ENCODE results near the gene PHKA2.
"Not testable (repeated sequence)": the region's sequence is repeated elsewhere in the genome, so short reads cannot be mapped to it uniquely, and the experiment has no call there.

PHKA2 gene, protein sequence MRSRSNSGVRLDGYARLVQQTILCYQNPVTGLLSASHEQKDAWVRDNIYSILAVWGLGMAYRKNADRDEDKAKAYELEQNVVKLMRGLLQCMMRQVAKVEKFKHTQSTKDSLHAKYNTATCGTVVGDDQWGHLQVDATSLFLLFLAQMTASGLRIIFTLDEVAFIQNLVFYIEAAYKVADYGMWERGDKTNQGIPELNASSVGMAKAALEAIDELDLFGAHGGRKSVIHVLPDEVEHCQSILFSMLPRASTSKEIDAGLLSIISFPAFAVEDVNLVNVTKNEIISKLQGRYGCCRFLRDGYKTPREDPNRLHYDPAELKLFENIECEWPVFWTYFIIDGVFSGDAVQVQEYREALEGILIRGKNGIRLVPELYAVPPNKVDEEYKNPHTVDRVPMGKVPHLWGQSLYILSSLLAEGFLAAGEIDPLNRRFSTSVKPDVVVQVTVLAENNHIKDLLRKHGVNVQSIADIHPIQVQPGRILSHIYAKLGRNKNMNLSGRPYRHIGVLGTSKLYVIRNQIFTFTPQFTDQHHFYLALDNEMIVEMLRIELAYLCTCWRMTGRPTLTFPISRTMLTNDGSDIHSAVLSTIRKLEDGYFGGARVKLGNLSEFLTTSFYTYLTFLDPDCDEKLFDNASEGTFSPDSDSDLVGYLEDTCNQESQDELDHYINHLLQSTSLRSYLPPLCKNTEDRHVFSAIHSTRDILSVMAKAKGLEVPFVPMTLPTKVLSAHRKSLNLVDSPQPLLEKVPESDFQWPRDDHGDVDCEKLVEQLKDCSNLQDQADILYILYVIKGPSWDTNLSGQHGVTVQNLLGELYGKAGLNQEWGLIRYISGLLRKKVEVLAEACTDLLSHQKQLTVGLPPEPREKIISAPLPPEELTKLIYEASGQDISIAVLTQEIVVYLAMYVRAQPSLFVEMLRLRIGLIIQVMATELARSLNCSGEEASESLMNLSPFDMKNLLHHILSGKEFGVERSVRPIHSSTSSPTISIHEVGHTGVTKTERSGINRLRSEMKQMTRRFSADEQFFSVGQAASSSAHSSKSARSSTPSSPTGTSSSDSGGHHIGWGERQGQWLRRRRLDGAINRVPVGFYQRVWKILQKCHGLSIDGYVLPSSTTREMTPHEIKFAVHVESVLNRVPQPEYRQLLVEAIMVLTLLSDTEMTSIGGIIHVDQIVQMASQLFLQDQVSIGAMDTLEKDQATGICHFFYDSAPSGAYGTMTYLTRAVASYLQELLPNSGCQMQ

DNA sequence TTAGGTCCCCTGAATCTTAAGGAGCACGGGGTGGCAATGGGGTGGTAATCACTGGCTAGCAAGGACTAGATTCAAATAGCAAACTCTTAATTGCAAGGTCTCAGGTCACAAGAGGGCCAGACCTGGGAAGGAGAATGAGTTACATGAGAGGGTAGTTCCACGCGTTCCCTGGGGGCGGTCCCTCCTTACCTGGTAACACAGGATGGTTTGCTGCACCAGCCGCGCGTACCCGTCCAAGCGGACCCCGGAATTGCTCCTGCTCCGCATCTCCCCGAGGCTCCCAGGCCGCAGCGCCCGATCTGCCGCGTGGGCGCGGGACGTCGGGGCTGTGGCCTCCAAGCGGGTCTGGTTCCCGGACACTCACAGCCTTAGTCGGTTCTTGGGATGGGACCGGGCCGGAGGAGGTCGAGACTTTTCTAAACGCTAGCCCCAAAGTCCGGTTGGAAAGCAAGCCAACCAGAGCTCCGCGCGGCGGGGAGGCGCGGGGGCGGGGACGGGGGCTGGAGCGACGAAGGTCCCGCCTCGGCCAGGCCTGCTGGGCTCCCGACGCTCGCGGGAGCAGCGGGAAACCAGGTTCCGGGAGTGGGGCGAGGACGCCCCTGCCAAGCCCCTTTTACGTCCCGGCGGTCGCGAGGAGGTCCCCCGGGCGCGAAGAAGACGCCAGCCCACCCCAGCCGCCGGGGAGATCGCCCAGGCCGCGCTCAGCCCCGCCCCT, at the start of gene PHKA2:
Gene PHKA2 (minus strand): TSS at position 449 of the 715 bp plus-strand sequence. CDS start 182 bp downstream, at position 267.
- Mint-ChIP-seq H3K9me3 (no peaks in the 10 kb centered on the region), H3K4me1 (ENCODE audit: low read depth) (peaks cover 6% of the 10 kb centered on the region), H3K27me3 (no peaks in the 10 kb centered on the region), H3K4me3 (peak within 1 kb of the TSS; percentile 78), H3K27ac (peak within 1 kb of the TSS; percentile 92), H3K36me3 (ENCODE audit: low read depth) (no peaks in the 10 kb centered on the region)
- intact Hi-C loops (cut with micrococcal nuclease): loop anchor here (10.0 kb wide), 1 partner anchor 559 kb away; the partner anchor contains the start of gene CDKL5

DNA sequence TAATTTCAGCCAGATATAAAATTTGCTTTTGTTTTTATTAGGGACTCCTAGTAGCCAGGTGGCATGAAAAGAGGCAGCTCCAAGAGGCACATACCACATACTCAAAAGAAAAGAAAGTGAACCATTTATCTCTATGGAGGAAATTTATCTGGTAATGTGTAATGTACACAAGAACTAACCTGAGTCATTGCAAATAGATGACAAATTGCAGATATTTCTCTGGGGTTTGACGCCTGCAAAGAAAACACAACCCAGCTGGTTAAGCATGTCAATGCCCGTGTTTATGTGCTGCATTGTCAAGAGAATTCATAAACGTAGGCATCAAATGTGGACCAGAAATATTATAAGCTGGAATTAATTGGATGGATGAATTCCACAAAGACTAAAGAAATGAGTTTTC, 46.9 kb upstream of the PHKA2 start:
- Mint-ChIP-seq H3K27me3 (no peaks in the 10 kb centered on the region), H3K36me3 (ENCODE audit: low read depth) (no peaks in the 10 kb centered on the region), H3K27ac (no peak overlapping the region), H3K4me3 (no peak overlapping the region), H3K4me1 (ENCODE audit: low read depth) (no peaks in the 10 kb centered on the region), H3K9me3 (no peaks in the 10 kb centered on the region)
- intact Hi-C loops (cut with micrococcal nuclease): no loop called here

DNA sequence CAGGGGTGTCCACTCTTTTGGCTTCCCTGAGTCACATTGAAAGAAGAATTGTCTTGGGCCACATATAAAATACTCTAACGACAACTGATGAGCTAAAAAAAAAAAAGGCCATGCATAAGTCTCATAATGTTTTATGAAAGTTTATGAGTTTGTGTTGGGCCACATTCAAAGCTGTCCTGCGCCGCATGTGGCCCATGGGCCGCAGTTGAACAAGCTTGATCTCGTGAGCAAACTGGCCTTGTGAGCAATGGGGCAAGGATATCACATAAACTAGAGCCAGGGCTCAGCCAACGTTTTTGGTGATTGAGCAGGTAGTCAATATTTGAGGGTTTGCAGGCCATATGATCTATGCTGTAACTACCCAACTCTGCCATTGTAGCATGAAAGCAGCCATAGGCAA, 44.6 kb upstream of the PHKA2 start:
- Mint-ChIP-seq H3K4me3 (no peak overlapping the region), H3K27ac (no peak overlapping the region), H3K27me3 (no peaks in the 10 kb centered on the region), H3K9me3 (no peaks in the 10 kb centered on the region), H3K4me1 (ENCODE audit: low read depth) (no peaks in the 10 kb centered on the region), H3K36me3 (ENCODE audit: low read depth) (no peaks in the 10 kb centered on the region)
- intact Hi-C loops (cut with micrococcal nuclease): no loop called here

DNA sequence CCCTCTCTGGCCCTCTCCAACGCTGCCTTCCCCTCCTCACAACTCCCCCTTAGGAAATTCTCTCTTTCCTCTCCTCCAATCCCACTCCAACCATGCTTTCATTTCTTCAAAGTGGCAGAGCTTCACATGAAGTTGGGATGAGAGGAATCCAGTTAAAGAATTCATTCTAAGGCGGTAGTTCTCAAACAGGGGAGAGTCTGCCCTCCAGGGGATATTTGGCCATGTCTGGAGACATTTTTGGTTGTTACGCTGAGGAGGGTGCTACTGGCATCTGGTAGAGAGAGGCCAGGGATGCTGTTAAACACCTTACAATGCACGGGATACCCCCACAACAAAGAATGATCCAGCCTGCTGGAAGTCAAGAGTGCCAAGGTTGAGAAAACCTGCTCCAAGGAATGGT, 40.5 kb upstream of the PHKA2 start:
- no peaks in the 10 kb centered on the region for H3K36me3 Mint-ChIP-seq (ENCODE audit: low read depth)
- H3K9me3 Mint-ChIP-seq: no peaks in the 10 kb centered on the region
- no peaks in the 10 kb centered on the region for H3K27me3 Mint-ChIP-seq
- intact Hi-C loops (cut with micrococcal nuclease): no loop called here
- H3K4me1 Mint-ChIP-seq (ENCODE audit: low read depth): no peaks in the 10 kb centered on the region
- no peak overlapping the region for H3K4me3 Mint-ChIP-seq
- H3K27ac Mint-ChIP-seq: no peak overlapping the region

DNA sequence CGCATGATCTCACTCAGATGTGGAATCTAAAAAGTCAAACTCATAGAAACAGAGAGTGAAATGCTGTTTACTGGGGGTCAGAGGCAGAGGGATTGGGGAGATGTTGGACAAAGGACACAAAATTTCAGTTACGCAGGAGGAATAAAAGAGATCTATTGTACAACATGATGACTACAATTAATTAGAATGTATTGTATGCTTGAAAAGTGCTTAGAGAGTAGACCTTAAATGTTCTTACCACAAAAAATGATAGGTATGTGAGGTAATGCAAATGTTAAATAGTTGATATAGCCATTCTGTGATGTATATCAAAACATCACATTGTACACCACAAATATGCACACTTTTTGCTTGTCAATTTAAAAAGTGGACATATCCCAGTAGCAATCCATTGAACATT, 36.1 kb upstream of the PHKA2 start:
- Mint-ChIP-seq H3K27me3 (no peaks in the 10 kb centered on the region), H3K27ac (no peak overlapping the region), H3K4me1 (ENCODE audit: low read depth) (no peaks in the 10 kb centered on the region), H3K9me3 (no peaks in the 10 kb centered on the region), H3K36me3 (ENCODE audit: low read depth) (no peaks in the 10 kb centered on the region), H3K4me3 (no peak overlapping the region)
- intact Hi-C loops (cut with micrococcal nuclease): no loop called here

DNA sequence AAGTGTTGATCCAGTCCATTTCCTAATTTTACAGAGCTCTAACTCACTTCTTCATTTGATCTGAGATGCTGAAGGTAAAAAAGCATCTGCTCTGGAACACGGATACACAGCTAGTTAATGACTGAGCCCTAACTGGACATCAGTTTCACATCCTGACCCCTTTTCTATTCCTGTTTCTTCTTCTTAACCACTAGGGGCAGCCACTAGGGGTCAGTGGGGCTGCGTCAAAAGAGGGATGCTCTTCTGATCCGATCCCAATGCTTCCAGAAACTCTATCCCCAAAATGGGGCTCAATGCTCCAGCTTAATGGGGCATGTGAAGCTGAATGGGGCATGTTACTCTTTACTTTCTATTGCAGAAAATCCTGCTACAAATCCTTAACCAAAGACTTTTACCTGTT, 33.4 kb upstream of the PHKA2 start:
- intact Hi-C loops (cut with micrococcal nuclease): no loop called here
- no peak overlapping the region for H3K4me3 Mint-ChIP-seq
- H3K4me1 Mint-ChIP-seq (ENCODE audit: low read depth): no peaks in the 10 kb centered on the region
- H3K36me3 Mint-ChIP-seq (ENCODE audit: low read depth): no peaks in the 10 kb centered on the region
- H3K9me3 Mint-ChIP-seq: no peaks in the 10 kb centered on the region
- H3K27me3 Mint-ChIP-seq: no peaks in the 10 kb centered on the region
- no peak overlapping the region for H3K27ac Mint-ChIP-seq

DNA sequence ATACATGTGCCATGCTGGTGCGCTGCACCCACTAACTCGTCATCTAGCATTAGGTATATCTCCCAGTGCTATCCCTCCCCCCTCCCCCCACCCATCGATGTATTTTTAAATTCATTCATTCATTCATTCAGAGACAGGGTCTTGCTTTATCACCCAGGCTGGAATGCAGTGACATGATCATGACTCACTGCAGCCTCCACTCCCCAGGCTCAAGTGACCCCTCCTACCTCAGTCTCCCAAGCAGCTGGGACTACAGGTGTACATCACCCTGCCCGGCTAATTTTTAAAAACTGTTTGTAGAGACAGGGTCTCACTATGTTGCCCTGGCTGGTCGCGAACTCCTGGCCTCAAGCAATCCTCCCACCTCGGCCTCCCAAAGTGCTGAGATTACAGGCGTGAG, 32.7 kb upstream of the PHKA2 start:
- H3K4me3 Mint-ChIP-seq; H3K4me1 Mint-ChIP-seq (ENCODE audit: low read depth); H3K36me3 Mint-ChIP-seq (ENCODE audit: low read depth); H3K9me3 Mint-ChIP-seq; H3K27ac Mint-ChIP-seq; H3K27me3 Mint-ChIP-seq; intact Hi-C loops (cut with micrococcal nuclease): not testable (repeated sequence)

DNA sequence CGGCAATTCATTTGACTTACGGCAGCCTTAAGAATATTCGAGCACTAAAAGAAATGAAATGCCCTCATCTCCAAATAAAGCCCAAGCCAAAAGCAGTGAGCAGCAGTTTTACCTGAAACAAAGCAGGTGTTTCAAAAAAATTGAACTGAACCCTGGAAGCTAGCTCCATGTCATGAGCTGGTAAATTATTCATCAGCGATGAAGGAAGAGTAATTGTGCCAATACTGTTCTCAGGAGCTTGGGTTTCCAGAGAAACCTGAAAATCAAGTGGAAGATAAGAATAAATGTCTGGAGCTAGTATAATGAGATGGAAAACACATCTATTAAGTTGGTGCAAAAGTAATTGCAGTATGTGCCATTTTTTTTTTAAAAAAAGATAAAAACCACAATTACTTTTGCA, 24.0 kb upstream of the PHKA2 start:
- Mint-ChIP-seq H3K27ac (no peak overlapping the region), H3K27me3 (no peaks in the 10 kb centered on the region), H3K4me3 (no peak overlapping the region), H3K4me1 (ENCODE audit: low read depth) (no peaks in the 10 kb centered on the region), H3K36me3 (ENCODE audit: low read depth) (no peaks in the 10 kb centered on the region), H3K9me3 (no peaks in the 10 kb centered on the region)
- intact Hi-C loops (cut with micrococcal nuclease): no loop called here

DNA sequence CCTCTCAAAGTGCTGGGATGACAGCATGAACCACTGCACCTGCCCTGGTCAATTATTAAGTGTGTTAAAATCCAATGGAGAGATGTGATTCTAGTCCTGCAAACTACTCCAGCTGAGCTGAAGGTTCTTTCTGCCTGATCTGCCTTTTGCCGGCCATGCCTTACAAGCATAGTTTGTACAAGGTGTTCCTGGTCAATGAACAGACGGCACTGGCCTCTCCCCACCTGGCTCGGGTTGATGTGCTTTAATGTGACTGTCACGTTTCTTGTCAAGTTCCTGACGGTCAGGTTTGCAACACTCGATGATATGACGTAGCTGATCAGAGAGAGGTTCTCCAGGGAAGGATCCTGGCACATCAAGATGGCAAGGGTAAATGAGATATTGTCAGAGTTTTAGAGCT, 23.1 kb upstream of the PHKA2 start:
- H3K4me3 Mint-ChIP-seq: no peak overlapping the region
- H3K27ac Mint-ChIP-seq: no peak overlapping the region
- H3K27me3 Mint-ChIP-seq: no peaks in the 10 kb centered on the region
- intact Hi-C loops (cut with micrococcal nuclease): no loop called here
- no peaks in the 10 kb centered on the region for H3K4me1 Mint-ChIP-seq (ENCODE audit: low read depth)
- no peaks in the 10 kb centered on the region for H3K9me3 Mint-ChIP-seq
- H3K36me3 Mint-ChIP-seq (ENCODE audit: low read depth): no peaks in the 10 kb centered on the region

DNA sequence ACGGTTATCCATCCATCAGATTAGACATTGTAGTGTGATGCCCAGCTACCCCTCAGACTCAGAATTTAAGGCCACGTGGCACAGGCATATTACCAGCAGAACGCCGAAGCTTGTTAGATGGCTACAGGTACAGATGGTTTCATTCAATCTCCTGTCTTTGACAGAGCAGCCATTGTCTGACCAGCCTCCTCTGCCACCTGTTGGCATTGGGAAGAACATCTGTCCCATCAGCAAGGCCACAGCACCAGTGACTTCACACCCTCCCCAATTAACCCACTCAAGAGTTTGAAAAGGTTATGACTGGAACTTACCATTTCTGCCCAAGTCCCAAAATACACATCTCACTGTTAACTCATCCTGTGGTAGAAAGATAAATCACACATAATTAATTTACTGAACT, 22.0 kb upstream of the PHKA2 start:
- H3K36me3 Mint-ChIP-seq (ENCODE audit: low read depth): no peaks in the 10 kb centered on the region
- H3K9me3 Mint-ChIP-seq: no peaks in the 10 kb centered on the region
- no peak overlapping the region for H3K27ac Mint-ChIP-seq
- no peak overlapping the region for H3K4me3 Mint-ChIP-seq
- intact Hi-C loops (cut with micrococcal nuclease): no loop called here
- no peaks in the 10 kb centered on the region for H3K4me1 Mint-ChIP-seq (ENCODE audit: low read depth)
- H3K27me3 Mint-ChIP-seq: no peaks in the 10 kb centered on the region

DNA sequence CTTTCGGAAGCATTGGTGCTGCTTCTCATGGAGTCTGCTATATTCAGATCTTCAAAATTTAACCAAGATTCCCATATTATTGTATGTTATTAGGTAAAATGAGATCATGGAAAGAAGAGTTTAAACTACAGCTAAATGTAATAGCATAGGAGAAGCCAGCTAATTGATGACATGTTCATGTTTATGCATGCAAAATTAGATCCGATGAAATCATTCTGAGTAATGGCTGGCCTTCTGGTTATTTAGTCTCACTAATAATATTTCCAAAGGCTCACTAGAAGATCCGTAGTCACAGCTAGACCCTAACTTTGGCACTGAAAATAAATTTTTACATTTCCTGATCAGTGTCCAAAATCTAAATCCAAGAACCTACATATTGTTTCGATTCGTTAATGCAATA, 19.8 kb upstream of the PHKA2 start:
- Mint-ChIP-seq H3K4me3 (no peak overlapping the region), H3K27me3 (no peaks in the 10 kb centered on the region), H3K27ac (no peak overlapping the region), H3K4me1 (ENCODE audit: low read depth) (no peaks in the 10 kb centered on the region), H3K9me3 (no peaks in the 10 kb centered on the region), H3K36me3 (ENCODE audit: low read depth) (no peaks in the 10 kb centered on the region)
- intact Hi-C loops (cut with micrococcal nuclease): no loop called here

DNA sequence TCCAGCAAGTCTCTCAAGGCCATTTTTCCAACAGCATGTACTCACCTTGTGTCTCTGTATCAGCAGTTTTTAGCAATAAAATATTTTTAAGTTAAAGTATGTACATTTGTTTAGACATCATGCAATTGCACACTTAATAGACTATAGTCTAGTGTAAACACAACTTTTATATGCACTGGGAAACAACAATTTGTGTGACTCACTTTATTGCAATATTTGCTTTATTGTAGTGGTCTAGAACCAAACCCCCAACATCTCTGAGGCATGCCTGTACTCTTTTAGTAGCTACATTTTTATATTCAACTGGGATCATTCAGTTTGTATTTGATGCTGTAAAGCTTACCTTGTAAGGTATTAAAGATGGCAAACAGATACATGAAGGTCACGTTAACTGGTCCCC, 14.7 kb upstream of the PHKA2 start:
- Mint-ChIP-seq H3K36me3 (ENCODE audit: low read depth) (no peaks in the 10 kb centered on the region), H3K27ac (no peak overlapping the region), H3K27me3 (no peaks in the 10 kb centered on the region), H3K9me3 (no peaks in the 10 kb centered on the region), H3K4me1 (ENCODE audit: low read depth) (no peaks in the 10 kb centered on the region), H3K4me3 (no peak overlapping the region)
- intact Hi-C loops (cut with micrococcal nuclease): no loop called here

DNA sequence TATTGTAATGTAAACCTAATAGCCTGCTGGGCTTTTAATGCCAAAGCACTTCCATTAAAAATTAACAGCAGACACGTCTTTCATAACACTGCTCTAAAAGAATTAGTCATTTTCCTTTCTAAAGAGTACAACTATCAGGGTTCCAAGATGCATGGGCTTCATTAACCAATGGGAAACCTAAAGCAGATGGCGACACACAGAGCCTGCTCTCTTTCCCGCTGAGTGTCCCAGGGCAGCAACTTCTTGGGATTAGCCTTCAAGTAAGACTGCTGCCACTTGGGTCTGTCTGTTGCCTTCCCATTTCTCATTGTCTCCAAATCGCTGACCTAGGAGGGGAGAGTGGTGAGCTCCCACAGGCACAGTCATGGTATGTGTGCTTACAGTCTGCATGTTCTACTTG, 14.0 kb upstream of the PHKA2 start:
- Mint-ChIP-seq H3K9me3 (no peaks in the 10 kb centered on the region), H3K27me3 (no peaks in the 10 kb centered on the region), H3K27ac (no peak overlapping the region)

More for the DNA sequence above, 14.0 kb upstream of the PHKA2 start:
- Mint-ChIP-seq H3K36me3 (ENCODE audit: low read depth) (no peaks in the 10 kb centered on the region), H3K4me3 (no peak overlapping the region), H3K4me1 (ENCODE audit: low read depth) (no peaks in the 10 kb centered on the region)
- intact Hi-C loops (cut with micrococcal nuclease): no loop called here
